Activated CD4-positive, alpha-beta T cell treated with anti-CD3 and anti-CD28 coated beads for 1 hour (primary cell): ENCODE measurements around the gene NUDT8.

Source experiments
- DNase-seq: peaks from one replicate; pipeline ENCODE4 v3.0.0-alpha.2; 2020

NUDT8 gene

DNA sequence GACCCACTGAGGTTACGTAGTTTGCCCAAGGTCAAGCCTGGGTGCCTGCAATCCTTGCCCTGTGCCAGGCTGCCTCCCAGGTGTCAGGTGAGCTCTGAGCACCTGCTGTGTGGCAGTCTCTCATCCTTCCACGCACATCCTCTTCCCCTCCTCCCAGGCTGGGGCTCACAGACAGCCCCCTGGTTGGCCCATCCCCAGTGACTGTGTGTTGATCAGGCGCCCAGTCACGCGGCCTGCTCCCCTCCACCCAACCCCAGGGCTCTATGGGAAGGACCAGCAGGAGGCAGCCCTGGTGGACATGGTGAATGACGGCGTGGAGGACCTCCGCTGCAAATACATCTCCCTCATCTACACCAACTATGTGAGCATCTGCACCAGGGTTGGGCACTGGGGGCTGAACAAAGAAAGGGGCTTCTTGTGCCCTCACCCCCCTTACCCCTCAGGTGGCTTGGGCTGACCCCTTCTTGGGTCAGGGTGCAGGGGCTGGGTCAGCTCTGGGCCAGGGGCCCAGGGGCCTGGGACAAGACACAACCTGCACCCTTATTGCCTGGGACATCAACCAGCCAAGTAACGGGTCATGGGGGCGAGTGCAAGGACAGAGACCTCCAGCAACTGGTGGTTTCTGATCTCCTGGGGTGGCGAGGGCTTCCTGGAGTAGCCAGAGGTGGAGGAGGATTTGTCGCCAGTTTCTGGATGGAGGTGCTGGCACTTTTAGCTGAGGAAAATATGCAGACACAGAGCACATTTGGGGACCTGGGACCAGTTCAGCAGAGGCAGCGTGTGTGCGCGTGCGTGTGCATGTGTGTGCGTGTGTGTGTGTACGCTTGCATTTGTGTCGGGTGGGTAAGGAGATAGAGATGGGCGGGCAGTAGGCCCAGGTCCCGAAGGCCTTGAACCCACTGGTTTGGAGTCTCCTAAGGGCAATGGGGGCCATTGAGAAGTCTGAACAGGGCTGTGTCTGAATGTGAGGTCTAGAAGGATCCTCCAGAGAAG, 44.6 kb downstream of the NUDT8 start:
- DNase-seq: no peak

DNA sequence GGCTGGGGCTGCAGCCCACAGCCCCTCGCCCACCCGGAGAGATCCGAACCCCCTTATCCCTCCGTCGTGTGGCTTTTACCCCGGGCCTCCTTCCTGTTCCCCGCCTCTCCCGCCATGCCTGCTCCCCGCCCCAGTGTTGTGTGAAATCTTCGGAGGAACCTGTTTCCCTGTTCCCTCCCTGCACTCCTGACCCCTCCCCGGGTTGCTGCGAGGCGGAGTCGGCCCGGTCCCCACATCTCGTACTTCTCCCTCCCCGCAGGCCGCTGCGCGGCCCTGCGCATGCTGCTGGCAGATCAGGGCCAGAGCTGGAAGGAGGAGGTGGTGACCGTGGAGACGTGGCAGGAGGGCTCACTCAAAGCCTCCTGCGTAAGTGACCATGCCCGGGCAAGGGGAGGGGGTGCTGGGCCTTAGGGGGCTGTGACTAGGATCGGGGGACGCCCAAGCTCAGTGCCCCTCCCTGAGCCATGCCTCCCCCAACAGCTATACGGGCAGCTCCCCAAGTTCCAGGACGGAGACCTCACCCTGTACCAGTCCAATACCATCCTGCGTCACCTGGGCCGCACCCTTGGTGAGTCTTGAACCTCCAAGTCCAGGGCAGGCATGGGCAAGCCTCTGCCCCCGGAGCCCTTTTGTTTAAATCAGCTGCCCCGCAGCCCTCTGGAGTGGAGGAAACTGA, 45.4 kb downstream of the NUDT8 start:
- DNase-seq: no peak

DNA sequence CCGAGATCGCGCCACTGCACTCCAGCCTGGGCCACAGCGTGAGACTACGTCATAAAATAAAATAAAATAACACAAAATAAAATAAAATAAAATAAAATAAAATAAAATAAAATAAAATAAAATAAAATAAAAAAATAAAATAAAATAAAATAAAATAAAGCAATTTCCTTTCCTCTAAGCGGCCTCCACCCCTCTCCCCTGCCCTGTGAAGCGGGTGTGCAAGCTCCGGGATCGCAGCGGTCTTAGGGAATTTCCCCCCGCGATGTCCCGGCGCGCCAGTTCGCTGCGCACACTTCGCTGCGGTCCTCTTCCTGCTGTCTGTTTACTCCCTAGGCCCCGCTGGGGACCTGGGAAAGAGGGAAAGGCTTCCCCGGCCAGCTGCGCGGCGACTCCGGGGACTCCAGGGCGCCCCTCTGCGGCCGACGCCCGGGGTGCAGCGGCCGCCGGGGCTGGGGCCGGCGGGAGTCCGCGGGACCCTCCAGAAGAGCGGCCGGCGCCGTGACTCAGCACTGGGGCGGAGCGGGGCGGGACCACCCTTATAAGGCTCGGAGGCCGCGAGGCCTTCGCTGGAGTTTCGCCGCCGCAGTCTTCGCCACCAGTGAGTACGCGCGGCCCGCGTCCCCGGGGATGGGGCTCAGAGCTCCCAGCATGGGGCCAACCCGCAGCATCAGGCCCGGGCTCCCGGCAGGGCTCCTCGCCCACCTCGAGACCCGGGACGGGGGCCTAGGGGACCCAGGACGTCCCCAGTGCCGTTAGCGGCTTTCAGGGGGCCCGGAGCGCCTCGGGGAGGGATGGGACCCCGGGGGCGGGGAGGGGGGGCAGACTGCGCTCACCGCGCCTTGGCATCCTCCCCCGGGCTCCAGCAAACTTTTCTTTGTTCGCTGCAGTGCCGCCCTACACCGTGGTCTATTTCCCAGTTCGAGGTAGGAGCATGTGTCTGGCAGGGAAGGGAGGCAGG, 46.2 kb downstream of the NUDT8 start, which contains the start of gene GSTP1:
Gene GSTP1 (plus strand): TSS at position 566 of the 958 bp plus-strand sequence. CDS start 32 bp downstream, at position 598.
- peak; percentile 64 for DNase-seq

DNA sequence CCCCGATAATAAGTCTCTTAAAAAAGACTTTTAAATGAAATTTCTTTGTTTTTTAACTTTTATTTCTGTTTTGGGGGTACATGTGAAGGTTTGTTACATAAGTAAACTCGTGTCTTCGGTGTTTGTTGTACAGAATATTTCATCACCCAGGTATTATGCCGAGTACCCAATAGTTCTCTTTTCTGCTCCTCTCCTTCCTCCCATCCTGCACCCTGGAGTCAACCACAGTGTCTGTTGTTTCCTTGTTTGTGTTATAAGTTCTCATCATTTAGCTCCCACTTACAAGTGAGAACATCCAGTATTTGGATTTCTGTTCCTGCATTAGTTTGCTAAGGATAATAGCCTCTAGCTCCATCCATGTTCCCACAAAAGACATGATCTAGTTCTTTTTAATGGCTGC, 47.7 kb downstream of the NUDT8 start:
- no peak for DNase-seq

DNA sequence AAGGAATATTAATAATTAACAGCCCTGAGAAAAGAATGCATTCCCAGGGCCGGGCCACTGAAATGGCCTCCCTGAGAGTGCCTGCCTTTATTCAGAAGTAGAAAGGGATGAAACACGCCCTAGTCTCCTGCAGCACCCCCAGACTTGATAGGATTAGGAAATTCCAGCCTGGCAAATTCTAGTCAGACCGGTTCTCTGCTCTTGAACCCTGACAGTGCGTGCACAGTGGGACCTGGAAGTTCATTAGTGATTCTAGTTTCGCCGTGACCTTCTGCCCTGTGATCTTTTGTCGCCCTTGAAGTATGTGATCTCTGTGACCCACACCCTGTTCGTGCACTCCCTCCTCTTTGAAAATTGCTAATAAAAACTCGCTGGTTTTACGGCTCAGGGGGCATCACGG, 48.3 kb downstream of the NUDT8 start:
- DNase-seq: no peak

DNA sequence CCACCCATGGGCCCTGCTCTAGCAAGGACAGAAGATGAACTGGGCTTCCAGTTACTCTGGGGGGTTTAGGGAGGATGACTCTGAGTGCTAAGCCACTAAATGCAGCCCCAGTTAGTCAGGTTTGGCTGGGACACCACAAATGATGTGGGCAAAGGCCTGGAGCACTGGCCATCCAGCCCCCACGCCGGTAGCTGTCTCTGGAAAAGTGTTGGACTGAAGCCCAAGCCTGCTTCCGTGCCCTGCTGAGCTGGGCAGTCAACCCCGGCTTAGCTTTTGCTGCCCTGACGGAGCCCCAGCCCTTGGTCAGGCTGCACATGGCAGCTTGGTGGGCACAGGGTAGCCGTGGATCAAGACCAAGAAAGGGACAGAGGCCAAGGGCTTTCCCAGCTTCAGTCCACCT, 51.8 kb downstream of the NUDT8 start:
- DNase-seq: no peak
